ENCODE data around the gene CARS1.

Gene CARS1

GRCh38 chr11:3104051-3104714 is 47.0 kb upstream of the CARS1 start:
- Histone ChIP-seq H3K27me3 (ENCODE audit: low read length) (no peaks in the 10 kb centered on the region), H3K4me2 (ENCODE audit: low read depth, low read length, poor library complexity, severe bottlenecking) (no peak overlapping the region), H3K27ac (ENCODE audit: low read depth, low read length) (no peak overlapping the region), H3K9ac (ENCODE audit: low read length) (no peak overlapping the region), H3K79me2 (ENCODE audit: insufficient read depth, low read length) (no peaks in the 10 kb centered on the region), H3K36me3 (ENCODE audit: low read length) (no peaks in the 10 kb centered on the region), H4K20me1 (ENCODE audit: low read depth, low read length) (no peaks in the 10 kb centered on the region), H2AFZ (ENCODE audit: low read depth, low read length, severe bottlenecking) (no peak overlapping the region), H3K9me2 (replicated peaks; ENCODE audit: insufficient read depth, low read length) (no peaks in the 10 kb centered on the region), H3K9me3 (ENCODE audit: insufficient read depth, low read length) (no peaks in the 10 kb centered on the region), H3F3A (ENCODE audit: insufficient read depth) (no peaks in the 10 kb centered on the region), H3K4me3 (ENCODE audit: insufficient read depth, low read length, poor library complexity, severe bottlenecking) (no peak overlapping the region)
- TF ChIP-seq EZH2phosphoT487 (conservative IDR thresholded peaks at IDR 0.05; ENCODE audit: low read length) (no peak), CTCF (IDR thresholded peaks at IDR 0.05; ENCODE audit: insufficient read depth, low read length, poor library complexity, severe bottlenecking) (no peak)

- H3K9me2 ChIP-seq (replicated peaks; ENCODE audit: insufficient read depth, low read length): no peaks in the 10 kb centered on the region
- no peak overlapping the region for H3K4me3 ChIP-seq (ENCODE audit: insufficient read depth, low read length, poor library complexity, severe bottlenecking)
- H3K79me2 ChIP-seq (ENCODE audit: insufficient read depth, low read length): no peaks in the 10 kb centered on the region
- H3K4me2 ChIP-seq (ENCODE audit: low read depth, low read length, poor library complexity, severe bottlenecking): no peak overlapping the region
- TF ChIP-seq EZH2phosphoT487 (conservative IDR thresholded peaks at IDR 0.05; ENCODE audit: low read length) (no peak), CTCF (IDR thresholded peaks at IDR 0.05; ENCODE audit: insufficient read depth, low read length, poor library complexity, severe bottlenecking) (no peak)
- no peak overlapping the region for H3K9ac ChIP-seq (ENCODE audit: low read length)
- no peaks in the 10 kb centered on the region for H3K9me3 ChIP-seq (ENCODE audit: insufficient read depth, low read length)
- no peak overlapping the region for H2AFZ ChIP-seq (ENCODE audit: low read depth, low read length, severe bottlenecking)
- no peaks in the 10 kb centered on the region for H3F3A ChIP-seq (ENCODE audit: insufficient read depth)
- no peaks in the 10 kb centered on the region for H4K20me1 ChIP-seq (ENCODE audit: low read depth, low read length)
- H3K36me3 ChIP-seq (ENCODE audit: low read length): no peaks in the 10 kb centered on the region
- no peaks in the 10 kb centered on the region for H3K27me3 ChIP-seq (ENCODE audit: low read length)
- no peak overlapping the region for H3K27ac ChIP-seq (ENCODE audit: low read depth, low read length)
Observed at GRCh38 chr11:3103076-3103475, 45.9 kb upstream of the CARS1 start.

GRCh38 chr11:3102641-3102921 is 45.4 kb upstream of the CARS1 start:
- no peaks in the 10 kb centered on the region for H3K36me3 ChIP-seq (ENCODE audit: low read length)
- H3K27me3 ChIP-seq (ENCODE audit: low read length): no peaks in the 10 kb centered on the region
- H3K9me2 ChIP-seq (replicated peaks; ENCODE audit: insufficient read depth, low read length): no peaks in the 10 kb centered on the region
- no peaks in the 10 kb centered on the region for H3K79me2 ChIP-seq (ENCODE audit: insufficient read depth, low read length)
- no peak overlapping the region for H3K9ac ChIP-seq (ENCODE audit: low read length)
- no peak overlapping the region for H3K4me2 ChIP-seq (ENCODE audit: low read depth, low read length, poor library complexity, severe bottlenecking)
- no peak overlapping the region for H3K4me3 ChIP-seq (ENCODE audit: insufficient read depth, low read length, poor library complexity, severe bottlenecking)
- no peaks in the 10 kb centered on the region for H3F3A ChIP-seq (ENCODE audit: insufficient read depth)
- no peak overlapping the region for H2AFZ ChIP-seq (ENCODE audit: low read depth, low read length, severe bottlenecking)
- H4K20me1 ChIP-seq (ENCODE audit: low read depth, low read length): no peaks in the 10 kb centered on the region
- no peak for TF ChIP-seq CTCF (IDR thresholded peaks at IDR 0.05; ENCODE audit: insufficient read depth, low read length, poor library complexity, severe bottlenecking)
- TF ChIP-seq EZH2phosphoT487 (conservative IDR thresholded peaks at IDR 0.05; ENCODE audit: low read length): no peak
- H3K27ac ChIP-seq (ENCODE audit: low read depth, low read length): no peak overlapping the region
- H3K9me3 ChIP-seq (ENCODE audit: insufficient read depth, low read length): no peaks in the 10 kb centered on the region
